ENCODE measurements around the gene ELF5.

The ELF5 gene

DNA sequence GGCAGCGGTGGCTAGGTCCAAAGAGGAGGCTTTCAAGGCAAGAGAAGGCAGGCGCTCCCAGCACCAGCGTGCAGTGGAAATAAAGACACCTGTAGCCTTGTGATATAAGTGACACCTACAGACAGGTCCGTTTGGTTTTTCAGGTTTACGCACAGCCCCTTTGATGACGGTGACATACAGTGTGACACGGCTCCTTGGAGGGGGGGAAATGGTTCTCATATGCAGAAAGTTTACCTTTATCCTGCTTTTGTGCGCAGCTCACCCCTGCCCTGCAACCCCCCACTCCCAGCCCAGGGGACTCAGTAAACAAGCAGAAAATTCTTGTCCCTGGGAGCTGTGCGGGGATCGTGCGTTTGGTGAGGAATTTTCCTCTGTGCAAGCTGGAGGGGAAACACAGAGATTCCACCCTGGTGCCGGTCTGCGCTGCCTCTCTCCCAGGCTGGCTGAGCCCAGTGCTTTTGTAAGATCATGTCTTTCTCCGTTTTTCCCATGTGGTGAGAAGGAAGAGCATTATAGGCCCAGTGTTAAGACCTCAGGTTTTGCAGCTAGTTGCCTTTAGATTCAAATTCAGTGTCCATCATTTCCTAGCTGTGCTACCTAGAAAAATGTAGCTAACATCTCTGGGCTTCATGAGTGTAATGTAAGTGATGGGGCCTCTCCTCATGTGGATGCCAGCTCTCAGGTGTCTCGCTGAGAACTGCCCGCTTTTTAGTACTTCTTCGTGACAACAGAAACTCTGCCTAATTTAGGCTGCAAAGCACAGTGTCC, at the start of gene ELF5:
Gene ELF5, minus strand, starts transcription at position 113 of the 768 bp plus-strand sequence. CDS start 8,045 bp downstream, outside the sequence.
- no peak within 1 kb of the TSS for H3K27ac ChIP-seq
- DNase-seq (ENCODE audit: low read depth, low spot score), result no peak

DNA sequence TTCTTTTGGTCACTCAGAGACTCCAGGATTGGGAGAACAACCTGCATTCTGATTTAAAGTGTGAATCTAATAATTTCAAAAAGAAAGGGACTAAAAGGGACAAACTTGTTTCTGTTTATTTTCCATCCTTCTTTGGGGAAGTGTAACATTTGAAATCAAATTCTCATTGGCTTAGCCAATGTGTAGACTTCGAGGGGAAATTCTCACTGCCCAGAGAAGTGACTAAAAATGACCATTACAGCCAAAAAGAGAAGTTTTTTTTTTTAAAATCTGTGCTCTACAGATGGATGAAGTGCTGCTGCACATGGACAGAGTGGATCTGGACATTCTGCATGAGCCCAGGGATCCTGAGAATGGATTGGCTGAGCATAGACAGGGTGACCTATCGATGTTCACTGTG, 49.4 kb upstream of the ELF5 start:
- H3K27ac ChIP-seq, result no peak overlapping the region
- no peak for DNase-seq (ENCODE audit: low read depth, low spot score)

DNA sequence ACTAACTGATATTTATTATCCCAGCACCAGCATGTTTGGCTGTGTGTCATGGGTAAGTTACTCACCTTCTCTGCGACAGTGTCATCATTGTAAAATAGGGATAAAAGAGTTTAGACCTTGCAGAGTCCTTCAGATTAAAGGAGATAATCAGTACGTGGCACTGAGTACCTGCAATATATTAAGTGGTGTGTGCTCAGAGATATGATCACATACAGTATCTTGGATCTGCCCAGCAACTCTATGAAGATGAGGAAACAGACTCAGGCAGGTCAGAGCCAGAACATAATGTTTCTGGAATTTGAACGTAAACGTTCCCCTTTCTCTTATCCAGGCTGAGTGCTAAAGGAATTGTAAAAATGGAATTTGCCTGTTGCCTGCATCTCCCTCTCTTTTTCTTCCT, 46.9 kb upstream of the ELF5 start:
- H3K27ac ChIP-seq, result no peak overlapping the region
- DNase-seq (ENCODE audit: low read depth, low spot score), result no peak

DNA sequence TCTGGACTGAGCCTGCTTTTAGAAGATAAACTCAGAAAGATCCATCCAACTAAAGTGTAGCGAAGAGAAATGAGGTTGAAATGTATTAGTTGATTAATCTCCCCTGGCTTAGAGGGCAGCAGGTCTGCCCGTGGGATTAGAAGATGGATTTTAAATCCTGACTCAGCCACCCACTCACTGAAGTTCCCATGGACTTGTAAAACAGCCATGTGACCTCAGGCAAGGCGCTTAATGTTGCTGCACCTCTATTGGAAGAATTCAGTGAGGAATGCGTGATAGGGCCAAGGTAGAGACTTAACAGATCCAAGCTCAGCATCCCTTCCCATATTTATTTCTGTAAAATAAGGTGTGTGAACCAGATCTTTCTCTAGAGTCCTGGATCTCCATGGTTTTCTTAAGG, 45.1 kb upstream of the ELF5 start:
- DNase-seq (ENCODE audit: low read depth, low spot score), result no peak
- H3K27ac ChIP-seq, result no peak overlapping the region

DNA sequence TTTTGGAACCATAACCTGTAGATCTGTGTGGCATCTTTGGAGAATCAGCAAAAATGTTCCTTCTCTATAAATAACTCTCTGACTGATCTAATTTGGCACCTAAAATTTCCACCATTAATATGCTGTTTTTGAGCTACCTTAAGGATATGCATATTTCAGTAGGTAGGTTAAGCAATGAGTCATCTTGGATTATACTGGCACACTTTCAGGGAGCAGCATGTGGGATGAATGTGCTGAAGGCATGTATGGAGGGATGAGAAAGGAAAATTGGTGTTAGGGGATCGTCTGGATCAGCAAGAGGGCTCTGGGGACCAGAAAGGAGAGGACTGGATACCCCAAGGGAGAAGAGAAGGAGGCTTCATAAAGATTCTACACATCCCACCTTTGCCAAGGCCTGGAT, 44.6 kb upstream of the ELF5 start:
- DNase-seq (ENCODE audit: low read depth, low spot score), result no peak
- no peak overlapping the region for H3K27ac ChIP-seq

DNA sequence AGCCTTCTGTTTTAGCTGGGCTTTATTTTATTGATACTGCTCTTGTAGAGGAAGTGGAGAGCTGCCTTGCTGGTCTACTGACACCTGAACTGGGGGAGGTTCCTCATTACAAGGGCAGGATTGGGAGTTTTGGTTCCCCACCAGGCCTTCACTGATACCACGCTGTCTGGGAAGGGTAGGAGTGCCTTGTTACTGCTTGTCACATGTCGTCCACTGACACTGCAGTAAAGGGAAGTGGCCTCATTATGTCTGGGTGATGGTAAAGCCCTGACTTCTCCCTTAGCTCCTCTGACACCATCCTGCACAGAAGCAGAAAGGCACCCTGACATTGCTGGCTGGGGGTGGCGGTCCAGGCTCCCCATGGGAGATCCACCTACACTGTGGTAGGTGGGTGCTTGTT, 38.7 kb upstream of the ELF5 start:
- no peak overlapping the region for H3K27ac ChIP-seq
- DNase-seq (ENCODE audit: low read depth, low spot score), result no peak

DNA sequence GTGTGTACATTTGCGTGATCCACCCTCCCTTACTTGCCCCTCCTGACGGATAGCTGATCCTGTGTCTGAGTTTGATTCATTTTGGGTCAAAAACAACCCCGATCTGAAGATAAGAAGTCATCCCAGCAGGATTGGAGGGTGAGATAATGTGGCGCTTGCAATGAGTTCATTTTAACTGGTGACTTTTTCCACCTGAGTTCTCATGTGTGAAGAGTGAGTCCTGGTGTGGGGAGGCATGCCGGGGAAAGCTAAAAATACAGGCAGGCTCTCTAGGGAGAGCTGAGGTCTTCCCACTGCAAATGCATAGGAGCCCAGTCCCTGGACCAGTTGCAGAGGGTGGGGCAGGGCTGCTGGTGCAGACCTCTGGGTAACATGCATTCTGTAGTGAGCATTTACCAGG, 35.7 kb upstream of the ELF5 start:
- no peak for DNase-seq (ENCODE audit: low read depth, low spot score)
- no peak overlapping the region for H3K27ac ChIP-seq

DNA sequence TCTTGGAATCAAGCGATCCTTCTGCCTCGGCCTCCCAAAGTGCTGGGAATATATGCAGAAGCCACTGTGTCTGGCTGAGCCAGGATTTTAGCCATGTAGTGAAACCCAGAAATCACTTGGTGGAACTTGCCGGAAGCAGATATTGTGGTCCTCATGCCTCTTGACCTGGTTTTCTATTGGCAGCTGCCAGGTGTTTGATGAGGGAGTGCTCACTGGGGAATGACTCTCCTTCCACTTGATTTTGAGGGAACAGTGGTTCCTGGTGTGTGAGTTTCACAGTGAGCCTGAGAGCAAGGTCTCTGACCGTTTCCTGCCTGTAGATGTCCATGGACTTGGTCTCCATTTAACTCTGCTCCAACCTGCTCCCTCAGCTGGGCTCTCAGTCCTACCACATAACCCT, 34.7 kb upstream of the ELF5 start:
- DNase-seq (ENCODE audit: low read depth, low spot score), result no peak
- no peak overlapping the region for H3K27ac ChIP-seq

DNA sequence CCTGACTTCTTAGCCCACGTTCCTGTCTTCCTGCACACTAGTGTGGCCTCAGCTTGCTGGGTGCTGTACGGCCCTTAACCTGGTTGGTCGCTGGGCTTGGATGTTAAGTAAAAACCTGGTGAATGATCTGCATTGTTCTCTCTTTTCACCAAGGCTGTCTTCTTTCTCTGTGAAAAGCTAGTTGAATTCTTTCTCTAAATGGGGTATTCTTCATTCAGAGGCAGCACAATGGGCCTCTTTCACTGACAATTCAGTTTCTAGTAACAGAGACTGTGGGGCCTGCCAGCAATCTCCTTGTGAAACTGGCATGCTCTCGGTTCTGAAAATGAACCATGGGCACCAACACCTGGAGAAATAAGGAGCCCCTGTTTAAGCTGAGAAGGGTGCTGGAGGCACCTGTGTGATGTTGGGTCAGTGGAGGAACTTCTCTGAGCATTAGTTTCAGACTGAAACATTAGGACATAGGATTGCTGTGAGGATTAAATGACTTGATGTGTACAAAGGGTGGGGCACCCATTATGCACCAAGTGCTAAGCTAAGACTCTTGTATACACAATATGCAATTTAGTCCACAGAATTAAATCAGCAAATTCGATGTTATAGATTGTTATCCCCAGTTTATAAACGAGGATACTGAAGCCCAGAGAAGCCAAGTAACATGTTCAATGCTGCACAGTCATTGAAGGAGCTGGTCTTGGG, 33.1 kb upstream of the ELF5 start:
- no peak overlapping the region for H3K27ac ChIP-seq
- DNase-seq (ENCODE audit: low read depth, low spot score), result no peak

DNA sequence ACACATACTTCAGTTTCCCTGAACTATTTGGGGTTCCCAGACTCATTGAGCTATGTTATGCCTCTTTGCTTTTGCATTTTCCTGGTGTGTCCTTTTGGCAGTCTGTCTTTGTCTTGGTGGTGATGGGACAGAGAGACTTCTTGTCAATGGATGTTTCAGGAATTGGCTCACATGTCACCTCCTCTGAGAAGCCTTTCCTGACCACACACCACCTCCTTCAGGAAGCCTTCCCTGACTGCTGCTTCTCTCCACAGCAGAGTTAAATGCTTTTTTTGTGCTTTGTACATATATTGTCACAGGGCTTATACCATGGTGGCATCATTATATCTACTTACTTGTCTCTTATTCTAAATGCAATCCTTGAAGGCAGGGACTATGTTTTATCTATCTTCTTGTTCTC, 28.5 kb upstream of the ELF5 start:
- H3K27ac ChIP-seq, result no peak overlapping the region
- DNase-seq (ENCODE audit: low read depth, low spot score), result no peak

DNA sequence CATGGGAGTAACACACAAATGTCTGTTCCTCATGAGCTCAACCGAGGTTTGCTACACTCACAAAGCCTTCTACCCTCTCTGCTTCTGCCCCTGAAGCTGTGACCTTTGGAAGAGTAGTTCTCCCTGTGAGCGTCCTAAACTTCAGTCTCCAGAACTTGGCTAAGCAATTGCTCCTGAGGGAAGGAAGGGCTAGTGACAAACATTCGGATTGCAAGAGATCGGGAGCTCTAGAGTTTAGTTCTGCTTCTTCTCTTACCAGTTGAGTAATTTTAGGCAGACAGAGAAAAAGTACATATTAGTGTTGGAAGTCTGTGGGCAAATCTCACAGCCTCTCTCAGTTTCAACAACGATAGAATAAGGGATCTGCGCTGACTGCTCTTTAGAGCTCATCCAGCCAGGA, 27.3 kb upstream of the ELF5 start:
- DNase-seq (ENCODE audit: low read depth, low spot score), result no peak
- no peak overlapping the region for H3K27ac ChIP-seq

DNA sequence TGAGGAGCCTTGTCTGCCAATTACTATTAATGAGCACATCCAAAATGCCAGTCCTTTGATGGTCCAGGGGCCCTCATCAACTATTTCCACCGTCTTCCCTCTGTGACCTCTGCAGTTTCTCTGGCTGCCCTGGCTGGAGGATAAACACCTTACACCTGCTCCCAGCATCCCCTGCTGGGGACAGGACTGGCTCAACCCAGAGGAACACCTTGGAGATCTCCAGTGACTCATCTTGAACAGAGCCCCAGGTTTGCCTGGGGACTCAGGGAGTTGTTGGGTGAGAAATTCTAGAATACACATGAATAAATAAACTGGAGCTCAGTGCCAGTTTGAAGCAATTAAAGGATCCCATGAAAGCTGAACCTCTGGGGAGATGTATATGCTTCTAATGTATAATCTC, 24.0 kb upstream of the ELF5 start:
- DNase-seq (ENCODE audit: low read depth, low spot score), result no peak
- H3K27ac ChIP-seq, result no peak overlapping the region

DNA sequence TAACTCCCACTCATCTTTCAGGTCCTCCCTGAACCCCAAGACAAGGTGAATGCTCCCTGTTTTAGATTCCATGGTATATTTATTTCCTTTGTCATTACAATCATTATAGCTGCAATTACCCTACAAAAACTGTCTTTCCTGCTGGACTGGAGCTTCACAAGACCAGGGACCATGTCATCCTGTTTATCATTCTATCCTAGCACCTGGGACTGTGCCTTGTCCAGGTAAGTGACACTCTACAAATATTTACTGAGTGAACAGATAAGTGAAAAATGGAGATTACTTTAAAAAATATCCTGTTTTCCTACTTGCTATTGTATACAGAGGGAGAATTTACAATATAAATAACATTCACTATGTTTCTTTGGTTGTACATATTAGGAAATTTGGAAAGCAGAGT, 22.5 kb upstream of the ELF5 start:
- no peak for DNase-seq (ENCODE audit: low read depth, low spot score)
- H3K27ac ChIP-seq, result no peak overlapping the region

DNA sequence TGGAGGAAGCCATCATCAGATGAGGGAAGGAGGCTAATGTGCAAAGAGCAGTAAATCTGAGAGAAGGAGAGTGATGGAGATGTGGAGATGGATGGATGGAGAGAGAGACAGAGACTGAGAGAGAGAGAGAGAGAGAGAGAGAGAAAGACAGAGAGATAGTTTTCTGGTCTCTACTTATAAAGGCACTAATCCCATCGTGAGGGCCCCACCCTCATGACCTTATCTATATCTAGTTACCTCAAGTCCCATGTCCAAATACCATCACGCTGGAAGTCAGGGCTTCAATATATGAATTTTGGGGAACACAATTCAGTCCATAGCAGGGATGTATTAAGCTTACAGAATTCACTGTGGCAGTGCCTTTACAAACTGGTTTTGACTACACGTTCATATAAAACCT, 21.2 kb upstream of the ELF5 start:
- DNase-seq (ENCODE audit: low read depth, low spot score), result no peak
- no peak overlapping the region for H3K27ac ChIP-seq

DNA sequence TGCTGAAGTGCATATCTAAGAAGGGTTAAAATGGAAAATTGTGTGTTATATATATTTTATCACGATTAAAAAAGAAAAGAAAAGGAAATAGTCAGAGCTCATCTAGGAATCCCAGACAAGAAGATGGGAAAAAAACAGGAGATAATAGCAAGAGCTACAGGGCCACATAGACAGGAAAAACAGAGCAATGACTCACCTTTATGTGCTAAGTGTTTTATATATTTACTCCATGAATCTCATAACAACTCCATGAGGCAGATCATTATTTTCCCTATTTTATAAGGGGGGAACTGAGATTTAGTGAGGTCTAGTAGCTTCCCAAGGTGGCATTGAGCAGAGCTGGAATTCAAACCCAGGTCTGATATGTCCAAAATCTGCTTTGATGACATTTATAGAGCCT, 18.1 kb upstream of the ELF5 start:
- DNase-seq (ENCODE audit: low read depth, low spot score), result no peak
- no peak overlapping the region for H3K27ac ChIP-seq

DNA sequence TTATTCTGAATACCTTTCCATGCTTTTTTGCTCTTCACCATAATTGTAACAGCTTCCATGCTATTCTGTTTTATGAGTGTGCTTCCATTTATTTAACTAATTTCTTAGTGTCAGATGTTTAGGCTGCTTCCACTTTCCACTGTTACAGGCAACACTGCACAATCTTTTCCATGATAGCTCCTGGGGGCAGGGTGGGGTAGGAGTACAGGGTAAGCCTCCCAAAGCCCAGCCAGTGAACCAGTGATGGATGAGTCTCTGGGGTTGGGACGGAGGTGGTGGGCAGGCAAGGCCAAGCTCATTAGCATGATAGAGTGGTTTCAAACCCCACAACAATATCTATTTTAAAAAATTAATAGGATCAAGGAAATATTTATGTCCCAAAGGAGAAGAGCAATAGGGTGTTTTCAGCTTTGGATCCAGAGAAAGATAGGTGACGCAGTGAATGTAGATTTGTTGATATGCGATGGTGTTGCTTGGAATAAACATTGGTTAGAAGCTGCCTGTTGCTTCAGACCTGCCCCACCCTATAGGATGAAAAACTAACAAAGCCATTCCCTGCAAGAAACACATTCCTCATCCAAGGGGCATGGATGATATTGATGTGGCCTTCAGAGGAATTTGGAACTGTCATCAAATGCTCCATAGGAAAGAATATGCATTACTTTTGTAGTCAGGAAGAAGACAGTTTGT, 17.1 kb upstream of the ELF5 start:
- H3K27ac ChIP-seq, result no peak overlapping the region
- DNase-seq (ENCODE audit: low read depth, low spot score), result no peak

DNA sequence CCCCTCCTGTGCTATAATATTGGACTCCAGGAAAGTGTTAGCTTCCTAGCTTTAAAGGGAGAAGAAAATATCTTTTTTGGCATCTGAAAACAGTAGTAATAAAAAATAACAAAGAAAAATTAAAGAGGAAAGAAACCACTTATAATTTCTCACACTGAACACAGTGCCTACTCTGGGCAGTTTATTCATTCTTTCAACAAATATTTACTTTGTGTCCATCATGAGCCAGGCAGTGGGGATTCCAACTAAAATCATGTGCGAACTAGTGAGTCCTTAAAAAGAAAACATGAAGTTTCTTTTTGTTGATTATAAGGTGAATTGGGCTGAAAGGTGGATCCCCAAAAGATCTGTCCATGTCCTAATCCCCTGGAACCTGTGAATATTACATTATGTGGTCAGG, 16.0 kb upstream of the ELF5 start:
- DNase-seq (ENCODE audit: low read depth, low spot score), result no peak
- no peak overlapping the region for H3K27ac ChIP-seq

DNA sequence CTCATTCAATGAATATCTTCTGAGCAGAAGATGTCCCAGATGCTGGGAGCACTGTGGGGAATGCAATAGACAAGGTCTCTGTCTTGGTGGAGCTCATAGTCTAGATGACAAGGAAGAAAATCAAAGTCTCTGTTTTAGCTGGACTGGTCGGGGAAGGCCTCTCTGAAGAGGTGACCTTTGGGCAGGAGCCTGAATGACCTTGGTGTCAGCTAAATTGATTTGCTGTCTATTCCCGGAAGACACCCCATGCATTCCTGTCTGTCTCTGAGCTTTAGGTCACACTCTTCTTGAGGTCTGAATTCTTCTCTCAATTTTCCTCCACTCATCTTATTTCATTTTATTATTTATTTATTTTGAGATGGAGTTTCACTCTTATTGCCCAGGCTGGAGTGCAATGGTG, 14.5 kb upstream of the ELF5 start:
- H3K27ac ChIP-seq, result no peak overlapping the region
- DNase-seq (ENCODE audit: low read depth, low spot score), result no peak

DNA sequence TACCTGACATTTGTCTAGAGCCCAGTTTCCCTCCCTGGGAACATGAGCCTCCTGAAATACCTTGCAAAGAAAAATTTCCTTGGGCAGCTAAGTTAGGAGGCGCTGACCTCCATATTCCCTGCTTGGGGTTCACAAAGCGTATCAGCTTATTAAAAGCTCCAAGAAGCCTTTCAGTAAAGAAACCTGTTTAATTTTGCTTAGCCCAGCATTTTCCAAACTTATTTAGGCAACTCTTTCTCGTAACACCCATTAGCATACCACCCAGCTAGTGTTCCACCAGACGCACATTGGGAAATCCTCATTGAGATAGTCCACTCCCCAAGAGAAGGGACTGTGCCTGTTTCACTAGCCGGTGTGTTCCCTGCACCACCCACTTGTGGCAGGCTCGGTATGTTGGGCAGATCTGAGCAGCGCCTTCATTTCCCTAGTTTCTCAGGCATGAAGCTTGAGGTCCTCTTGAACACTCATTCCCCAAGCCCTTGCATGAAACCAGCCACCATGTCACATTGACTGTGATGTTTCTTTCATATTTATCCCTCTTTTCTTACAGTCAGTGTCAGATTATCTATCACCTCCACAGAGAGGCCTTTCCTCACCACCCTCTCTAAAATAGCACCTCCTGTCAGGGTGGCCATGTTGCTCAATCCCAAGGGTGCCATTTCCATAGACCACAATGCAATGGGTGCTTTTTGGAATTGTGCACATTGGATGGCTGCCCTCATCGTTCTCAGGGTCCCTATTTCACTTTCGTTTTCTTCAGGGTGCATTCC, 12.5 kb upstream of the ELF5 start:
- H3K27ac ChIP-seq, result no peak overlapping the region
- no peak for DNase-seq (ENCODE audit: low read depth, low spot score)

DNA sequence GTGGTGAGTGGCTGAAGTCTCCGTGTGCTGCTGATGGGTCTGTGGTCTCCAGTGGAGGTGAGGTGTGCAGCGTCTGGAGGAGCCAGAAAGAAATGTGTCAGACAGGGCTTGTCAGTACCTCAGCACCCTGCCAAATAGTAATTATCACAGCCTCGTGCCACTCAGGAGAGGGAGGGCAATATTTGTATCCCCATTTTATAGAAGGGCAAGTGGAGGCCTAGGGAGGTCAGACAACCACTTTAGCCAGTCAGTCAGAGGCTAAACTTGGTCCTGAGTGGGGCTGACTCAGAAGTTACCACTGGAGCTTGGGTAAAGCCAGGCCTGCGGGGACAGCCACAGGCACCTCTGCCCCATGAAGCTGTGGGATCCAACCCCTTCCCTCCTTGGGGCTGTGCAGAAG, 11.5 kb upstream of the ELF5 start:
- no peak for DNase-seq (ENCODE audit: low read depth, low spot score)
- H3K27ac ChIP-seq, result no peak overlapping the region

DNA sequence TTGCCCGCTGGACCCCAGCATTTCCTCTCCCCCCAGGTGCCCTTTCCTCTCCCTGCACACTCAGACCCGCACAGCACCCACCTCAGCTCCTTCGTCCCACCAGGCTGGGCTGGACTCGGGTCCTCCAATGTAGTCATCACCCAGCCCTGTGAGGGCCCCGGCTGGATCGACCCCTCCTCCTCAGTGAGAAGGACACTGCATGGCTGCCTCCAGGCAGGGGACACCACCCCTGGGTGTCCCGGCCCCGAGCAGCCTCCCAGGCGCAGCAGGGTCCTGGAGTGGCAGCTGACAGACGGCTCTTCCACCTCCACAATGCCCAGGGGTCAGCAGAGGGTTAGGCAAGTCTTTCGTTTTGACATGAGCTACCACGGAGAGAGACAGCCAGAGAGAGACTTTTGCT, 11.1 kb upstream of the ELF5 start:
- no peak overlapping the region for H3K27ac ChIP-seq
- DNase-seq (ENCODE audit: low read depth, low spot score), result no peak

Measured in epithelial cell of prostate (primary cell).